ENCODE measurements around the gene COX7A1. TPM values are rescaled to one million over a fixed set of nuclear protein-coding genes. Genes with fewer than 3 reads are reported as not detected.
"Not testable (repeated sequence)": the region's sequence is repeated elsewhere in the genome, so short reads cannot be mapped to it uniquely, and the experiment has no call there.

The COX7A1 gene
- 0.64 and 1.6 TPM in 2 replicates for total RNA-seq

DNA sequence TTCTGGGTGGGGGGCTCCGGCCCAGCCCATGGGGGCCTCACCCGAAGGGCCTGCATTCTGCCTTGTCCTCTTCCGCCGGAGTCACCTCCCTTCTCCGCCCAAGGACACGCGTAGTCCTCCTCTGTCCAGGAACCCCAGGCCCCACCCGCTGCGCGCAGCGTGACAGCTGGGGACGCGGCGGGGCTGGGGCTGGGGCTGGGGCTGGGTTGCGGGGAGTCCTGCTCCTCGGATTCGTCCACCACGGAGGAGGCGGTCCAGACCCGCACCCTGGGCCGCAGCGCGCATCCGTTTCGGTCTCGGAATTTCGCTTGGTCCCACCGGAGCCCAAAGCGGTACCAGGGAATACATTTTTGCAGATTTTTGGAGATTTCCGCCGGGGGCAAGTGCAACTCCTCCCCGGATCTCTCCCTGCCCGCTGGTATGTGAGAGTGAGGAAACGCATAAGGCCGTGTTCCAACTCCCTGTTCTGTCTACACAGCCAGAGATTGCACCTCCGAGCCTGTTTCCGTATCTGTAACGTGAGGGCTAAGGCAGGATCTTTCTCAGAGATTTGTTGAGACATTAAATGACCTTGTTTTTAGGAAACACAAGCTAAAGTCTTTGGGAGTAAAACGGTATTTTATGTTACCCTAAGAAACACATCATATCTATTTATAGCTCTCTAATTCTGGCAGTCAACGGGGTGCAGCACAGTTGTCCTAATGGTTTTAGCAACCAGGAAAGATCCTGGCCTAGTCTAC, at the start of gene COX7A1:
Gene COX7A1 (minus strand): TSS at position 96 of the 740 bp plus-strand sequence. CDS start 40 bp downstream, at position 56.
- FAIRE-seq (no peak), DNase-seq (ENCODE audit: low read depth) (no peak)
- Histone ChIP-seq H3K4me3 (ENCODE audit: low read depth, low read length) (no peak within 1 kb of the TSS), H3K27me3 (ENCODE audit: control insufficient read depth, insufficient read depth, low read length) (no peaks in the 10 kb centered on the region), H3K36me3 (ENCODE audit: control insufficient read depth, insufficient read depth, low read length) (peaks cover 16% of the 10 kb centered on the region)
- TF ChIP-seq, protein P1, sequence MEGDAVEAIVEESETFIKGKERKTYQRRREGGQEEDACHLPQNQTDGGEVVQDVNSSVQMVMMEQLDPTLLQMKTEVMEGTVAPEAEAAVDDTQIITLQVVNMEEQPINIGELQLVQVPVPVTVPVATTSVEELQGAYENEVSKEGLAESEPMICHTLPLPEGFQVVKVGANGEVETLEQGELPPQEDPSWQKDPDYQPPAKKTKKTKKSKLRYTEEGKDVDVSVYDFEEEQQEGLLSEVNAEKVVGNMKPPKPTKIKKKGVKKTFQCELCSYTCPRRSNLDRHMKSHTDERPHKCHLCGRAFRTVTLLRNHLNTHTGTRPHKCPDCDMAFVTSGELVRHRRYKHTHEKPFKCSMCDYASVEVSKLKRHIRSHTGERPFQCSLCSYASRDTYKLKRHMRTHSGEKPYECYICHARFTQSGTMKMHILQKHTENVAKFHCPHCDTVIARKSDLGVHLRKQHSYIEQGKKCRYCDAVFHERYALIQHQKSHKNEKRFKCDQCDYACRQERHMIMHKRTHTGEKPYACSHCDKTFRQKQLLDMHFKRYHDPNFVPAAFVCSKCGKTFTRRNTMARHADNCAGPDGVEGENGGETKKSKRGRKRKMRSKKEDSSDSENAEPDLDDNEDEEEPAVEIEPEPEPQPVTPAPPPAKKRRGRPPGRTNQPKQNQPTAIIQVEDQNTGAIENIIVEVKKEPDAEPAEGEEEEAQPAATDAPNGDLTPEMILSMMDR (IDR thresholded peaks at IDR 0.05; ENCODE audit: insufficient read depth, low read length, severe bottlenecking): no peak

DNA sequence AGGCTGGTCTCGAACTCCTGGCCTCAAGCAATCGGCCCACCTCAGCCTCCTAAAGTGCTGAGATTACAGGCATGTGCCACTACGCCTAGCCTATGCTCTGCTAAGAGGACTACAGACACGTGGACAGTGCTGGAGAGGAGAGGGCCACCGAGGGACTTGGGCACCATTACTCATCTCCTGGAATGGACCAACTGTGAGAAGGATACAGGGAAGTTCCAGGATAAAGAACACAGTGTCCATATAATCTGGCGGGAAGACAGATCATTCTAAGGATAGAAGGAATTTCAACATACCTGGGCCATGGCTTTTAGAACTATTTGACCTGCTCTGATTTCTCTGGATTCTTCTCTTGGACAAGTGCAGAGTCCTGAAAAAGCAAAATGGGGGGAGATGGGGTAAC, 49.4 kb upstream of the COX7A1 start:
- no peak for FAIRE-seq
- peaks cover 2% of the 10 kb centered on the region for H3K36me3 ChIP-seq (ENCODE audit: control insufficient read depth, insufficient read depth, low read length)

GRCh38 chr19:36198119-36198518, 45.9 kb upstream of the COX7A1 start:
- TF ChIP-seq, protein P1 (IDR thresholded peaks at IDR 0.05; ENCODE audit: insufficient read depth, low read length, severe bottlenecking): no peak
- Histone ChIP-seq H3K36me3 (ENCODE audit: control insufficient read depth, insufficient read depth, low read length) (peaks cover 1% of the 10 kb centered on the region), H3K4me3 (ENCODE audit: low read depth, low read length) (no peak overlapping the region), H3K27me3 (ENCODE audit: control insufficient read depth, insufficient read depth, low read length) (no peaks in the 10 kb centered on the region)
- DNase-seq (ENCODE audit: low read depth) (no peak), FAIRE-seq (no peak)

More for the DNA sequence above, 49.4 kb upstream of the COX7A1 start:
- DNase-seq (ENCODE audit: low read depth): no peak
- Histone ChIP-seq H3K27me3 (ENCODE audit: control insufficient read depth, insufficient read depth, low read length) (no peaks in the 10 kb centered on the region), H3K4me3 (ENCODE audit: low read depth, low read length) (no peak overlapping the region)
- TF ChIP-seq, protein P1 (IDR thresholded peaks at IDR 0.05; ENCODE audit: insufficient read depth, low read length, severe bottlenecking): no peak

DNA sequence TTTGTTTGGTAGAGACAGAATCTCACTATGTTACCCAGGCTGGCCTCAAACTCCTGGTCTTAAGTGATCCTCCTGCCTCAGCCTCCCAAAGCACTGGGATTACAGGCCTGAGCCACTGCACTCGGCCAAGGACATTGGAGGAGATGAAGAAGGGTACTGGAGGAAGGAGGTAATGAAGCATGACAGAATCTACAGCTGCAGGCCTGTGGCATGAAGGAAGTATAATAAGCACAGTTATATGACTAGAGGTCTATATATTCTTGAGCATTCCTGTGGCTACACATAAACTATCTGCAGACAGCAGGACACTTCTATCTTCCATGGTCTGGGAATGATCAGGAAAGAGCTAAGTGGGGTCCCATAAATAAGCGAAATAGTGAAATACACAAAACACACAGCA, 44.0 kb upstream of the COX7A1 start:
- Histone ChIP-seq H3K36me3 (ENCODE audit: control insufficient read depth, insufficient read depth, low read length) (peaks cover 1% of the 10 kb centered on the region), H3K27me3 (ENCODE audit: control insufficient read depth, insufficient read depth, low read length) (no peaks in the 10 kb centered on the region), H3K4me3 (ENCODE audit: low read depth, low read length) (no peak overlapping the region)
- DNase-seq (ENCODE audit: low read depth) (no peak), FAIRE-seq (no peak)
- TF ChIP-seq, protein P1 (IDR thresholded peaks at IDR 0.05; ENCODE audit: insufficient read depth, low read length, severe bottlenecking): no peak

GRCh38 chr19:36186722-36187121, 34.5 kb upstream of the COX7A1 start:
- H3K36me3 ChIP-seq (ENCODE audit: control insufficient read depth, insufficient read depth, low read length); FAIRE-seq; H3K4me3 ChIP-seq (ENCODE audit: low read depth, low read length); DNase-seq (ENCODE audit: low read depth); H3K27me3 ChIP-seq (ENCODE audit: control insufficient read depth, insufficient read depth, low read length): not testable (repeated sequence)

DNA sequence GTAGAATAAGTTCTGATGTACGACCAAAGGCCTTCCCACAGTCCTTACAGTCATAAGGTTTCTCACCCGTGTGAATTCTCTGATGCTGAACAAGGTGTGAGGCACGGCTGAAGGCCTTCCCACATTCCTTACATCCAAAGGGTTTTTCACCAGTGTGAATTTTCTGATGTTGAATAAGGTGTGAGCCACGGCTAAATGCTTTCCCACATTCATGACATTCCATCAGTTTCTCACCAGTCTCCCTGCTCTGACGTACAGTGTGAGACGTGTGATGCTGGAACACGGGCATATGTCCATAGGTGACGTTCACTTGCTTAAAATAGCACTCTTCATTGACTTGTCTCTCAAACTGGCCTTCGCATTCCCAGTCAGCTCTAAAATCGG, 31.0 kb upstream of the COX7A1 start:
- Histone ChIP-seq H3K27me3 (ENCODE audit: control insufficient read depth, insufficient read depth, low read length) (no peaks in the 10 kb centered on the region), H3K4me3 (ENCODE audit: low read depth, low read length) (no peak overlapping the region), H3K36me3 (ENCODE audit: control insufficient read depth, insufficient read depth, low read length) (peaks cover 5% of the 10 kb centered on the region)
- DNase-seq (ENCODE audit: low read depth) (no peak), FAIRE-seq (peak; percentile 92)
- TF ChIP-seq, protein P1 (IDR thresholded peaks at IDR 0.05; ENCODE audit: insufficient read depth, low read length, severe bottlenecking): no peak
